RWPE1 (cell line): ENCODE results near the gene ANK2.

Experiments
- CTCF ChIA-PET: fragments of 350-600 bp; sonication (Branson Sonifier 250); formaldehyde crosslinking; extraction: SDS; loops from one replicate; lab custom pipeline; 2021; lab: Yijun Ruan, JAX
- POLR2A ChIA-PET: fragments of 400-600 bp; formaldehyde crosslinking; extraction: SDS; loops from one replicate; lab custom pipeline; 2020; ENCODE audit warnings: antibody characterized with exemption; ENCODE audit not compliant: low non-redundant PET; lab: Yijun Ruan, JAX
- DNase-seq: peaks from one replicate; pipeline ENCODE4 v3.0.0; 2012; ENCODE audit warnings: low spot score
- H3K27ac ChIP-seq: fragments of 450-650 bp; 2 replicates; pipeline ENCODE4 v1.5.1; 2017
- CTCF ChIP-seq: fragments of 450-650 bp; conservative IDR thresholded peaks from 2 replicates; pipeline ENCODE4 v1.5.1; 2017; ENCODE audit warnings: low read depth, mild to moderate bottlenecking

The ANK2 gene

DNA sequence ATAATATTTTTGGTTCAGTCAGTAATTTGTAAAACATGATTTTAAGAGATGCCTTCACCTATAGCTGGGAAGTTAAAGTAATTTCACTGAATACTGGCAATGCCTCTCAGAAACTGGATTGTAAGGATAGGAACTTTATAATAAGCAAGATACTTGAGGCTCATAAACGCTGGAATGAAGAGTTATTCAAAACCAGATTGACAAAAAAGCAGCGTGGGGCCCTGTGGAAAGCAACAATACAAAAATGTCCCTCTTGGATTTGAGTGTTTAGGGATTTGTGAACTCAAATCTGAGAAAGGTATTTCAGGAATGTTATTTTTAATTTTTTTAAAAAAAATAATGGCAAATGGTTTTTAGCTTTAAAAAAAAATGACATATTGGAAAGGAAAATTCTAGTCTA, 94.6 kb downstream of the ANK2 start:
- no peak for DNase-seq
- no peak for TF ChIP-seq CTCF

GRCh38 chr4:113145147-113145518, 95.7 kb downstream of the ANK2 start:
- TF ChIP-seq CTCF = no peak
- POLR2A ChIA-PET = no interaction called here
- CTCF ChIA-PET = interaction anchor here (0.9 kb wide), 1 partner anchor 51 kb away, joined by 3 read pairs; no protein-coding TSS in a partner anchor

More for the DNA sequence above, 94.6 kb downstream of the ANK2 start:
- no peak overlapping the region for H3K27ac ChIP-seq
- ChIA-PET POLR2A (no interaction called here), CTCF (interaction anchor here (0.6 kb wide), 1 partner anchor 17 kb away, joined by 3 read pairs; no protein-coding TSS in a partner anchor)

DNA sequence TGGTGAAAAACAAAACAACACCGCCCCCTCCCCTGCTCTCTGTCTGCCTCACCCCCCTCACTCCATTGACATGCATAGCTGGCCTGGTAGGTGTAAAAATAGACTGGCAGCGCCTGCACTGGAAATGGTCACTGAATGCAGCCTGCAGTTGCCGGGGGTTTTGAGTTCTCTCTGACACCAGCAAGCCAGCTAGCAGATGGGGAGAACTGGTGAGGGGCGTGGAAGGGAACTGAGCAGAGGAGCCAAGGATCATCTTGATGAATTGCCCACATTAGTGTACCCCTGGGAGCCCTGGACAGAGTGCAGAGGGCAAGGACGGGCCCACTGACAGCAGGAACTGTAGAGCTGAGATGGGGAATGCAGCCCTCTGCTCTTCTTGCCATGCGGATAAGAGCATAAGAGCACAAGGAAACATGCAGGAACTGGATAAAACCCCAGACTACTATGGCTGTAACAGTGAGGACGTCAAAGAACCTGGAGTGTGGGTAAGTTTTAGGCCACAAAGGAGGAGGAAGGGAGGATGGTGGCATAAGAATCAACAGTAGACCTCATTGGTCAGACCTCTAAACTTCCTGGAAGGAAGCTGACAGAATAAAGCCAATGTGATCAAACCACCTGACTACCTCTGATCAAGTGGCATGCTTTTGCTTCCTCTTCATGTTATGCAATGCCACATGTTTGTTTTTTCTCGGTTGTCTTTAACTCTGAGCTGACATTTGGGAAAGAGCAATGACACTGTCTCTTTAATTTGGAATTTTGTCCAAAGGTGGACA, 96.3 kb downstream of the ANK2 start:
- ChIA-PET CTCF (interaction anchor here (0.9 kb wide), 1 partner anchor 51 kb away, joined by 3 read pairs; no protein-coding TSS in a partner anchor), POLR2A (no interaction called here)
- H3K27ac ChIP-seq = no peak overlapping the region
- no peak for DNase-seq
- TF ChIP-seq CTCF = no peak

More at GRCh38 chr4:113145147-113145518, 95.7 kb downstream of the ANK2 start:
- H3K27ac ChIP-seq = no peak overlapping the region
- no peak for DNase-seq

- DNase-seq = no peak
- ChIA-PET CTCF (no interaction called here), POLR2A (no interaction called here)
- H3K27ac ChIP-seq = no peak overlapping the region
- no peak for TF ChIP-seq CTCF
Observed at GRCh38 chr4:113146876-113147358, 97.5 kb downstream of the ANK2 start.

GRCh38 chr4:113147498-113148111, 98.2 kb downstream of the ANK2 start:
- no peak overlapping the region for H3K27ac ChIP-seq
- no peak for TF ChIP-seq CTCF
- ChIA-PET POLR2A (no interaction called here), CTCF (no interaction called here)
- DNase-seq = no peak

GRCh38 chr4:113148925-113149324, 99.5 kb downstream of the ANK2 start:
- POLR2A ChIA-PET = no interaction called here
- CTCF ChIA-PET = no interaction called here
- H3K27ac ChIP-seq = no peak overlapping the region
- TF ChIP-seq CTCF = no peak
- DNase-seq = no peak
